Left cardiac atrium (tissue), 4 donors: ENCODE measurements around the gene TEKTIP1. TPM values are rescaled to one million over a fixed set of nuclear protein-coding genes. Genes with fewer than 3 reads are reported as not detected.

Source experiments
- ATAC-seq, 2 donors: fragments of 200-7000 bp; cut with Tn5 transposase; one replicate each; pipeline ENCODE4 v1.9.1; 2020; ENCODE audit warnings: mild to moderate bottlenecking in 2 of 2, moderate library complexity in 2 of 2
- DNase-seq: peaks from one replicate; pipeline ENCODE4 v3.0.0-alpha.2; 2020
- intact Hi-C, 2 donors: fragments of 100-400 bp; cut with DNase I; formaldehyde crosslinking; loops; one replicate each; pipeline versions ENCODE4 v1.14.1 to v1.15.1; 2022 to 2023
- total RNA-seq, 2 donors: library from RNA; stranded (reverse); fragmentation: NEBNext Ultra II Directional; extraction: Animal tissue kit (Norgen Biotek cat#: 25700); gene quantifications; one replicate each; pipeline ENCODE4 v1.2.1, GENCODE V29; 2021
- donor health status: DM: no; HTN: yes; CAD: no.
- donor health status: DM: no; HTN: yes; CAD: no; lungs with severe emphysema.
- donor health status: DM: yes; HTN: yes; CAD: no.
- donor health status: Dilated cardiomyopathy.

TEKTIP1 gene
- total RNA-seq, 2 donors from 2014 or later = 0.52 TPM; not detected in 1

GRCh38 chr19:3534375-3535234 lies 4.4 kb upstream of the TEKTIP1 start:
- DNase-seq (no peak), ATAC-seq (no peak)
- intact Hi-C loops = no loop called here

GRCh38 chr19:3535235-3535535 lies 3.8 kb upstream of the TEKTIP1 start:
- ATAC-seq = no peak
- intact Hi-C loops = no loop called here
- DNase-seq = no peak

- intact Hi-C loops = no loop called here
- no peak for DNase-seq
- no peak for ATAC-seq
Measured at GRCh38 chr19:3535563-3535965, 3.4 kb upstream of the TEKTIP1 start.

- no peak for ATAC-seq
- DNase-seq = no peak
Measured at GRCh38 chr19:3535981-3536380, 3.0 kb upstream of the TEKTIP1 start.

GRCh38 chr19:3536429-3537100 lies 2.4 kb upstream of the TEKTIP1 start:
- intact Hi-C loops = no loop called here
- ATAC-seq (peak; percentile 40 to 68), DNase-seq (peak; percentile 47)

More at GRCh38 chr19:3535981-3536380, 3.0 kb upstream of the TEKTIP1 start:
- intact Hi-C loops = no loop called here

GRCh38 chr19:3537101-3537437 lies 1.9 kb upstream of the TEKTIP1 start:
- intact Hi-C loops = no loop called here
- peak in 1 of 2 donors; percentile 3 for ATAC-seq
- DNase-seq = no peak

GRCh38 chr19:3537438-3538240 lies 1.3 kb upstream of the TEKTIP1 start:
- DNase-seq = no peak
- intact Hi-C loops = no loop called here
- ATAC-seq = peak in 1 of 2 donors; percentile 3

- intact Hi-C loops = no loop called here
- no peak for DNase-seq
- no peak for ATAC-seq
Measured at GRCh38 chr19:3538258-3538929, 580 bp upstream of the TEKTIP1 start.

- intact Hi-C loops = loop anchor here (10.0 kb wide), 1 partner anchor 165 kb away; the partner anchor contains the start of genes PIP5K1C (in 2 of the 2) and TJP3 (in 2 of the 2)
- DNase-seq (no peak), ATAC-seq (no peak)
Measured at GRCh38 chr19:3539756-3540118, 763 bp downstream of the TEKTIP1 start.

- DNase-seq = peak; percentile 54
- peak in 1 of 2 donors; percentile 2 for ATAC-seq
- intact Hi-C loops = loop anchor here (2.0 to 10.0 kb wide), 2 partner anchors 75 to 161 kb away; partner anchors contain the start of genes PIP5K1C (in 2 of the 2) and TJP3 (in 2 of the 2)
Measured at GRCh38 chr19:3543150-3544057, 4.4 kb downstream of the TEKTIP1 start.

- DNase-seq (no peak), ATAC-seq (no peak)
- intact Hi-C loops = loop anchor here (2.0 to 10.0 kb wide), 2 partner anchors 75 to 161 kb away; partner anchors contain the start of genes PIP5K1C (in 2 of the 2) and TJP3 (in 2 of the 2)
Measured at GRCh38 chr19:3544058-3544376, 5.0 kb downstream of the TEKTIP1 start.

- intact Hi-C loops = loop anchor here (2.0 to 10.0 kb wide), 2 partner anchors 74 to 160 kb away; partner anchors contain the start of genes PIP5K1C (in 2 of the 2) and TJP3 (in 2 of the 2)
- peak; percentile 66 to 72 for ATAC-seq
Measured at GRCh38 chr19:3544742-3545668, 6.0 kb downstream of the TEKTIP1 start.

GRCh38 chr19:3545669-3546034 lies 6.7 kb downstream of the TEKTIP1 start:
- DNase-seq (no peak), ATAC-seq (no peak)
- intact Hi-C loops = loop anchor here (2.0 to 10.0 kb wide), 2 partner anchors 73 to 159 kb away; partner anchors contain the start of genes PIP5K1C (in 2 of the 2) and TJP3 (in 2 of the 2)

More at GRCh38 chr19:3544742-3545668, 6.0 kb downstream of the TEKTIP1 start:
- DNase-seq = peak; percentile 74

GRCh38 chr19:3546119-3546518 lies 7.1 kb downstream of the TEKTIP1 start:
- no peak for ATAC-seq
- intact Hi-C loops = loop anchor here (10.0 kb wide), 1 partner anchor 159 kb away; the partner anchor contains the start of genes PIP5K1C (in 2 of the 2) and TJP3 (in 2 of the 2)
- no peak for DNase-seq

- intact Hi-C loops = loop anchor here (10.0 kb wide), 1 partner anchor 157 kb away; the partner anchor contains the start of genes PIP5K1C (in 2 of the 2) and TJP3 (in 2 of the 2)
- DNase-seq = no peak
- no peak for ATAC-seq
Measured at GRCh38 chr19:3547301-3547731, 8.3 kb downstream of the TEKTIP1 start.

GRCh38 chr19:3547767-3548282 lies 8.9 kb downstream of the TEKTIP1 start:
- DNase-seq (no peak), ATAC-seq (no peak)
- intact Hi-C loops = loop anchor here (10.0 kb wide), 1 partner anchor 157 kb away; the partner anchor contains the start of genes PIP5K1C (in 2 of the 2) and TJP3 (in 2 of the 2)
